GM12873 (cell line): ENCODE measurements around the gene HECTD2.

ENCODE experiments used
- CTCF ChIP-seq: IDR thresholded peaks from 2 replicates; pipeline ENCODE4 v1.5.1; 2012; ENCODE audit warnings: low read depth, mild to moderate bottlenecking, moderate library complexity, low read length, control low read depth; ENCODE audit not compliant: insufficient read depth; ENCODE audit errors: missing control alignments

The HECTD2 gene

DNA sequence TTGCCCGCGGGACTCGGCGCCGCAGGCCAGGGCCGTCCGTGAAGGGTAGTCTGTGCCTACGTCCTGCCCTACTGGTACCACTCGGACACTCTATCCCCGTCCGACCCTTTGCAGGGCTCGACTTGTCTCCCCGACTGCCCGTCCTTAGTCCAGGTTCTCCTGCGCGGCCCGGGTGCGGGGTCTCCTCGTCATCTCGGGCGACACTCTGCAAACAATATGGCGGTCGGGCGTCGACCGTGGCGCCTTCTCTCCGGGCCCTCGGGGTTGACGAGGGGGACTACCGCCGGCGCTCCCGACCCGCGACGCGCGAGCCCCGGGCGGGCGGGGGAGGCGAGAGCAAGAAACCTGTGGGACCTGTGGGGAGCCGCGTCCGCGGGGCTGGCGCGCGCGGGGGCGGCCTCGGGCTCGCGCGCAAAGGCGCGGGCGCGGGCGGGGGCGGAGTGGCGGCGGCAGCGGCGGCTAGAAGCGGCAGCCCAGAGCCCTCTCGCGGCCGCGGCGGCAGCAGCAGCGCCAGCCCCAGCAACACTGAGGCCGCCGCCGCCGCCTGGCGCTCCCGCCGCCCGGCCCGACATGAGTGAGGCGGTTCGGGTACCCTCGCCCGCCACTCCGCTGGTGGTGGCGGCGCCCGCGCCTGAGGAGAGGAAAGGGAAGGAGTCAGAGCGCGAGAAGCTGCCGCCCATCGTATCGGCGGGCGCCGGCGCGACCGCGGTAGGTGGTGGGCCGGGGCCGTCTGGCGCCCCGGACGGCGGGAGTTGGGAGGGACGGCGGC, at the start of gene HECTD2:
Gene HECTD2 (plus strand): TSS at position 476 of the 769 bp plus-strand sequence. CDS start 95 bp downstream, at position 571.
- peak; percentile 34 for TF ChIP-seq CTCF

- TF ChIP-seq CTCF: no peak
Observed at GRCh38 chr10:91360461-91360860, 49.7 kb upstream of the HECTD2 start.

DNA sequence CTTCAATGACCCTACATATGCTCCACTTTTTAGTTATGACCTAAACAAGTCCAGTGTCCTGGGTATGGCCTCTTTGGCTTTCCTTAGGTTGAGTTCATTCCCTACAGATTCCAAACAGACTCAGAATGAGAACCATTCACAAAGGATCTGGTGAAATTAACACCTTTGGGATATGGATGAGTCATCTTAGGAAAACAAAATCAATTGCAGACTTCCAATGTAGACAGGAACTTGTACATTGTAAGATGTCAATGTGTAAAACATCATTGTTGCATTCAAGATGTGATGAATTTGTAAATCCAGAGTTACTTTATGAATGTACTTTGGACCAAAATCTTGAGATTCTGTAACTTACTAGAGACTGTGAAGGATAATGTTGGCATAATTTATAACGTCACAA, 43.4 kb upstream of the HECTD2 start:
- TF ChIP-seq CTCF: no peak

DNA sequence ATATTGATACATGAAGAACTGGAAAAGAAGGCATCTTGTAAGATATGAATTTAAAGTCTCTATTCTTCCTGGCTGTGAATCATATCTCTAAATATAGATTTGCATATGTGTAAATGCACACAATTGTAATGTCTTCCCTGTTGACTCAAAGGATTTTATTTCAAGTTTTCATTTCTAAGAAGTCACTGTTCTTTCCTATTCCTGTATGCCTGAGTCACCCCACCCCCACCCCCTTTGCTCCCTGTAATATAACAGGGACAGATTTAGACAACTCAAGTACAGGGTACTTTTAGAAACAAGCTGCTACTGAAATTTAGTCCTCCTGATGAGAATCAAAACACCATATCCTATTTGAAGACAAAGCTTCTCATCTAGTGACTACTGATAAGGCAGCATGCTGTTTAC, 43.0 kb upstream of the HECTD2 start:
- no peak for TF ChIP-seq CTCF

DNA sequence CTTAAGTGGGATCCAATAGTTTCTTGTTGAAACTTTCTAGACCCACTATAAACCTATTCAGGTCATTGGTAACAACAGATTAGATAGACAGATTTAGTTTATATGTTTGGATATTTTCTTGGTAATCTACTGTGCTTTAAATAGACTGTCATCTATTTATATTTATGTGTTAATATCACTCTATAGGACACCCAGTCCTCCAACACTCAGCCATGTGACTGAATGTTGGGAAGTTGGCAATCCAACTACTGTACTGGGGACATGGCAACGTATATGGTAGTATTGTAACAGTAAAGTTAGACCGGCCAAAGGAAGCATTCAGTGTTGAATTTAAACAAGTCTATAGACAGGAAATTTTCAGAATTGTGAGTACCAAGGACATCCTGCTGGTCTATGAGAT, 42.6 kb upstream of the HECTD2 start:
- no peak for TF ChIP-seq CTCF

DNA sequence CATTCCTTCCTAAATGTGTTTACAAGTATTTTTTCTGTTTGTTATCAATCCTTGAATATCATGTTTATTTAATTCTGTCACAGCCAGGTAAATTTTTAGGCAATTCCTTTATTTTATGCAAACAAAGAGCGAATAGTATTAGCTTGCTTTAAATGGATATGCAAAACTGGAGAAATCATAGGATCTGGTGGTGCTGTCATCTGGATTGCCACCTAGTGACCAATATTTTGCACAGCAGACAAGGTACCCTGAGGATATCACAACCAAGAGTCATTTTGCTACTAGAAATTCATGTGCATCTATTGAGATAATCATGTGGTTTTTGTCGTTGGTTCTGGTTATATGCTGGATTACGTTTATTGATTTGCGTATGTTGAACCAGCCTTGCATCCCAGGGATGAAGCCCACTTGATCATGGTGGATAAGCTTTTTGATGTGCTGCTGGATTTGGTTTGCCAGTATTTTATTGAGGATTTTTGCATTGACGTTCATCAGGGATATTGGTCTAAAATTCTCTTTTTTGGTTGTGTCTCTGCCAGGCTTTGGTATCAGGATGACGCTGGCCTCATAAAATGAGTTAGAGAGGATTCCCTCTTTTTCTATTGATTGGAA, 40.1 kb upstream of the HECTD2 start:
- TF ChIP-seq CTCF: peak; percentile 34

DNA sequence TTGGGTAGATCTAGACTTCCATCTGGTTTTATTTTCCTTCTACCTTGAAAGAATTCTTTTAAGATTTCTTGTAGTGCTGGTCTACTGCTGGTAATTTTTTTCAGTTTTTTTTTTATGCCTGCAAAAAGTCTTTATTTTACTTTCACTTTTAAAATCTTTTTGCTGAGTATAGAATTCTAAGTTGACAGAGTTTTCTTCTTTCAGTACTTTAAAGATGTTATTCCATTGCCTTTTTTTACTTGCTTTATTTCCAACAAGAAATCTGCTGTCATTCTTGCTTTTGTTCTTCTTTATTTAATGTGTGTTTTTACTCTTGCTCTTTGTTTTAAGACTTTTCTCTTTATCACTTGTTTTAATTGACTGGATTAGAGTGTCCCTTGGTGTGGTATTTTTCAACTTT, 36.1 kb upstream of the HECTD2 start:
- TF ChIP-seq CTCF: no peak
